HG02840 (cell line): ENCODE results near the gene YEATS2.
"Not testable (repeated sequence)": the region's sequence is repeated elsewhere in the genome, so short reads cannot be mapped to it uniquely, and the experiment has no call there.

Experiments used
- ATAC-seq: cut with Tn5 transposase; IDR thresholded peaks from one replicate; pipeline ENCODE4 v1.9.1; 2021; ENCODE audit warnings: mild to moderate bottlenecking, moderate library complexity, moderate number of reproducible peaks; ENCODE audit not compliant: unreplicated experiment, low FRiP score

Gene YEATS2

GRCh38 chr3:183774631-183775030 is 77.0 kb downstream of the YEATS2 start:
- no peak for ATAC-seq

GRCh38 chr3:183775781-183776180 is 78.2 kb downstream of the YEATS2 start:
- no peak for ATAC-seq

DNA sequence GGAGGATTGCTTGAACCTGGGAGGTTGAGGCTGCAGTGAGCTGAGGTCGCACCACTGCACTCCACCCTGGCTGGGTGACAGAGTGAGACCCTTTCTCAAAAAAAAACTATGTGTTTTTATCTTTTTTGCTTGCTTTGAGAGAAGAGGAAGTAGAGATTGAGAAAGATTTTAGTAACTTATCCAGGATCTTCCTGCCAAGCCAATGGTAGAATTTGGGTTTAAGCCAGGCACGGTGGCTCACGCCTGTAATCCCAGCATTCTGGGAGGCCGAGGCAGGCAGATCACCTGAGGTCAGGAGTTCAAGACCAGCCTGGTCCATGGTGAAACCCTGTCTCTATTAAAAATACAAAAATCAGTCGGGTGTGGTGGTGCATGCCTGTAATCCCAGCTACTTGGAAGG is 78.9 kb downstream of the YEATS2 start:
- ATAC-seq: not testable (repeated sequence)

GRCh38 chr3:183777016-183777618 is 79.5 kb downstream of the YEATS2 start:
- no peak for ATAC-seq

DNA sequence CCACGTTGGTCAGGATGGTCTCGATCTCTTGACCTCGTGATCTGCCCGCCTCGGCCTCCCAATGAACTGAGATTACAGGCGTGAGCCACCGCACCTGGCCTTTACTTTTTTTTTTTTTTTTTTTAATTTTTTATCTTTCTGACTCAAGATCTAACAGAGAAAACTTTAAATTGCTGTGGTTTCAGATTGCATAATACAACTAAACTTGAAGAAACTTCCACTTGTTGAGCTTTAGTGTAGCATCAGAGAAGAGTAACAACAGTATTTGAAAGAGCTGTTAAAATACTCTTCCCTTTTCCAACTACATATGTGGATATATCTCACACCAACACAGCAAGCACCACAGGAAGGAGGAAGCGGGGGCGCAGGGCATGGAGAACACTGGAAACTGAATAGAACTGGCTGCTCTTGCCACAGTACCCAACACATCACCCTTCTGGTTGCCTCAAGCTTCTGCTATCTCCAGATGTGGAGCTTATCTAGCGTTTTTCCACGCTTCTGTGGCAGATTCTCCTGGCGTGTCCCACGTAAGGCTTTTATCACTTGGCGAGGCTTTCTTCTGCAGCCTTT is 82.4 kb downstream of the YEATS2 start:
- ATAC-seq: no peak

- ATAC-seq: no peak
Observed at GRCh38 chr3:183781246-183781645, 83.6 kb downstream of the YEATS2 start.

DNA sequence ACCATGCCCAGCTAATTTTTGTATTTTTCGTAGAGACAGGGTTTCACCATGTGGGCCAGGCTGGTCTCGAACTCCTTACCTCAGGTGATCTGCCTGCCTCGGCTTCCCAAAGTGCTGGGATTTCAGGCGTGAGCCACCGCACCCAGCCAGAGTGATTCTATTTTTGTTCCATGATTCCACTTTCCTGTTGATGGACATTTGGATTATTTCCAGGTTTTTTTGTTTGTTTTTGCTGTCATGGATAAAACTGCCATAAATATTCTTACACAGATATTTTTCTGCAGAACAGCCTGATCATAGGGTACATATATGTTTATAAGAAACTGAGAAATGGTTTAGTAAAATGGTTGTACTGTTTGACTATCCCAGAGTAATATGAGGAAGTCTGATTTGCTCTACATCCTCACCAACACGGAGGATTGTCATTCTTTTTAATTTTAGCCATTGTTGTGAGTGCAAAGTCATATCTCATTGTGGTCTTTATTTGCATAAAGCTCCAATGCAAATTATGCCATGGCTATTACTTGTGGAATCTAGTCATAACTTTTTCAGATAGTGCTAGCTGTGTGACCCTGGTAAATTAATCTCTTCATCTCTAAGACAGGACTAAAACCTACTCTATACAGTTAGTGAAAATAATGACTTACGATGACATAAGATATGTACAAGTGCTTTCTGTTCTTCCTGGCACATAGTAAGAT is 85.1 kb downstream of the YEATS2 start:
- no peak for ATAC-seq

- not testable (repeated sequence) for ATAC-seq
Observed at GRCh38 chr3:183784503-183784902, 86.9 kb downstream of the YEATS2 start.

DNA sequence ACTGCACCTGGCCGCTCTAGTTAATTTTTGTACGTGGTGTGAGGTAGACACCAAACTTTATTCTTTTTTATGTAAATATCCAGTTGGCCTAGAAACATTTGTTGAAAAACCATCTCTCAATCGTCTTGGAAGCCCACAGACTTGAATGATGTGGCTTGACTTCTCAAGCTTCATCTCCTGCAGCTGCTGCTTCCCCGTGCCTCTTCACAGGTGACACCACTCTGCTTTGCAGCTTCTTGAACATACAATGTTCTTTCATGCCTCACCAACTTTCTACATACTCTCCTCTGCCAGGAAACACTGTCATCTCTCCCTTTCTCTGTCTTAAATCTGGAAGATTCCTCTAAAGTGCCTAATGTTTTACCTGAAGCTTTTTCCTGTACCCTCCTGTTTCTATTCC is 92.2 kb downstream of the YEATS2 start:
- ATAC-seq: no peak

- ATAC-seq: no peak
Observed at GRCh38 chr3:183790700-183791099, 93.1 kb downstream of the YEATS2 start.

DNA sequence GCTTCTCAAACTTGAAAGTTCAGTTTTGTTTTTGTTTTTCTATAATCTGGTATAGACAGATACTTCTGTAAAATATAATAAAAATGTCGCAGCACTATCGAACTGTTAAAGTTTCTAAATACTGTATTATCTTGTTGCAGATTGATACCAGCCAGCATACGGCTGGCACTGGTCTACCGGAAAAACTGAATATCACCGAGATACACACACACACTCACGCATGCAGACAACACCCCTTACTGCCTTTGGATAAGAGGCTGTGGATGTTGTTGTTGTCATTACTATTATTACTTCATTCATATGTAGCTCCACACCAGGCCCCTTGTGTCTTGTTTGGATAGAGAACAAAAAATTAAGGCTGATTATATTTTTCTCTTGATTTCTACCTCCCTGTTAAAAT is 95.4 kb downstream of the YEATS2 start:
- ATAC-seq: no peak

- ATAC-seq: no peak
Observed at GRCh38 chr3:183794452-183794851, 96.9 kb downstream of the YEATS2 start.

DNA sequence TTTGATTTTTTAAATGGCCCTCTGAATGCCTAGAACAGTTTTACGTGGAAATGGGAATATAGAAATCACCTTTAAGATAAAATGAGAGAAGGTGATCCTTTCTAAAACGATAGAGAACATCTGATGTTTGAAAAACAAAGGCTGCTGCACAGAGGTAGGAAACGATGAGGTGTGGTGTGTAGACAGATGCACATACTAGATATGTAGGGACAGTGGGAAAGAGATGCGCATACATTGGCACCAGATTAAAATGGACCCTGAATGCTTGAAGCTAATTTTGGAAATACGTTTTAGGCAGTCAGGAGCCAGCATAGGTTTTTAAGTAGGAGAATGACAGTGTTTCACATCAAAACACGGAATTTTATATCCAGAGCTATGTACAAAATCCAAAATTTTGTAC is 98.8 kb downstream of the YEATS2 start:
- ATAC-seq: no peak

DNA sequence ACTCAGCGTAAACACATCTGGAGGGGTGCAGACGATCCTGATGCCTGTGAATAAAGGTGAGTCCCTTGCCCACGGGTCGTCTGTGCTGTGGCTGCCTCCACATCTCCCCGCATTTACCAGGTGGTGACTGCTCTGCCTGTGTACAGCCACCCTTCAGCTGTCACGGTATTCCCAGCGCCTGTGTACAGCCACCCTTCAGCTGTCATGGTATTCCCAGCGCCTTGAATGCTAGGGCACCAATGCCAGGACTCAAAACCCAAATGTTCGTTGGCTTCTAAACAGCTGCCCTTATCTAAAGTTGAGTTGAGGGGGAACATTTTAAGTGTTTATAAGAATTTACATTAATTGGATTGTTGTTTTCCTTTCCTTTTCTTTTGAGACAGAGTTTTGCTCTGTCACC is 100.4 kb downstream of the YEATS2 start:
- no peak for ATAC-seq

DNA sequence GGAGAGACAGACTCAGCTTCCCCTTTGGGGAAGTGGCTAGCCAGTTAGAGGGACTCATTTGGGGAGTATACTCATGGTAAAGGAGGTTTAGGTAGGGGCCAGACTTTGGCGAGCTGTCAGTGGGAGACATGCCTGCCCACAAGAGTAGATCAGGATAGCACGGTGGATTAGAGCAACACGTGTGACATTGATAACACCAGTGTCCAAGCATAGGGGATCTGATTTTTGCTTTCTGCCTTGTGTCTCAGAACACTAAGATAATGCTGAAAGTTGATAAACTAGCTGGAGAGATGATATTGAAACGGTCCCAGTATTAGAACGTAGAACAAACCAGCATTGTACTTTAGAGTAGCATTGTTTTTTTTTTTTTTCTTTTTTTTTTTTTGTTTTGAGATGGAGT is 101.9 kb downstream of the YEATS2 start:
- no peak for ATAC-seq

GRCh38 chr3:183800243-183800863 is 102.8 kb downstream of the YEATS2 start:
- ATAC-seq: no peak

- no peak for ATAC-seq
Observed at GRCh38 chr3:183801601-183802000, 104.0 kb downstream of the YEATS2 start.

DNA sequence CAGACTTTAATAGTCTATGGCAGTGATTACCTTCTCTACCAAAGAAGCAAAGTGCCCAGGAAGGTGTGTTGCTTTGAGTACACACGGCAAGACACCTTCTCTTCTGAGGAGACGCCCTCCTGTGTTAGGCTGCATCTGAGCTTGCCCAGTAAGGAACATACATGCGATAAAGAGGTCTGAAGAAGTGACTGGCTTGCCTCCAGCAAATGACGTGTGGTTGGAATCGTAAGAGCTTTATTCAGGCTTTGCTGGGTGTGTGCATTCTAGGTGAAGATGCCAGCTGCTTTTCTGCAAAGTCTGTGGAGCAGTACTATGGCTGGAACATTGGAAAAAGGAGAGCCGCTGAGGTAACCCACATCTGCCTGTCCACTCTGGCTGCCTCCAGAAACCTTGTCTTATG is 105.4 kb downstream of the YEATS2 start:
- no peak for ATAC-seq

GRCh38 chr3:183807209-183807728 is 109.7 kb downstream of the YEATS2 start:
- no peak for ATAC-seq

- no peak for ATAC-seq
Observed at GRCh38 chr3:183807881-183808280, 110.3 kb downstream of the YEATS2 start.

GRCh38 chr3:183808355-183808754 is 110.8 kb downstream of the YEATS2 start:
- ATAC-seq: no peak
